Fibroblast of lung (primary cell): ENCODE results near the gene PARP14.

Experiments used
- CTCF ChIP-seq, 2 donors: IDR thresholded peaks in 1 of 2; conservative IDR thresholded peaks in 1 of 2; 1 replicate in 1 of 2; 2 replicates in 1 of 2; pipeline ENCODE4 v1.5.1; 2011 to 2012; ENCODE audit warnings: low read length in 2 of 2, control low read depth in 1 of 2, inconsistent platforms in 1 of 2, low read depth in 1 of 2, mild to moderate bottlenecking in 1 of 2
- EZH2 ChIP-seq: IDR thresholded peaks from 2 replicates; pipeline ENCODE4 v1.5.1; 2012; ENCODE audit warnings: low read length, control low read depth, mild to moderate bottlenecking; ENCODE audit errors: missing control alignments

- no peak for TF ChIP-seq CTCF (conservative IDR thresholded peaks at IDR 0.05 in 1 of 2, IDR thresholded peaks at IDR 0.05 in 1 of 2; ENCODE audit: low read depth in 1 of 2, low read length in 2 of 2)
- no peak for TF ChIP-seq EZH2
These were observed 40.1 kb upstream of the PARP14 start for GRCh38 chr3:122640437-122640999.
